Right cardiac atrium (tissue), 5 donors: ENCODE measurements around the gene CLTC. TPM values are rescaled to one million over a fixed set of nuclear protein-coding genes. Genes with fewer than 3 reads are reported as not detected.

ENCODE experiments used
- ATAC-seq, 2 donors: fragments of 200-7000 bp; cut with Tn5 transposase; one replicate each; pipeline versions ENCODE4 v1.8.0 to v1.9.1; 2020; ENCODE audit warnings: moderate library complexity in 2 of 2, mild to moderate bottlenecking in 1 of 2
- DNase-seq, 3 donors: peaks; one replicate each; pipeline ENCODE4 v3.0.0-alpha.2; 2020
- H3K27ac ChIP-seq: one replicate; pipeline ENCODE4 v1.5.1; 2013; ENCODE audit warnings: mild to moderate bottlenecking, low read length, control low read depth, moderate library complexity
- H3K27me3 ChIP-seq: one replicate; pipeline ENCODE4 v1.6.1; 2013; ENCODE audit not compliant: control insufficient read depth, insufficient read depth
- H3K4me1 ChIP-seq: one replicate; pipeline ENCODE4 v1.6.1; 2013; ENCODE audit warnings: low read length; ENCODE audit not compliant: control insufficient read depth, insufficient read depth
- H3K4me3 ChIP-seq: one replicate; pipeline ENCODE4 v1.5.1; 2013; ENCODE audit warnings: low read length, control low read depth
- H3K9me3 ChIP-seq: one replicate; pipeline ENCODE4 v1.6.1; 2013; ENCODE audit warnings: low read length; ENCODE audit not compliant: control insufficient read depth
- WGBS: extraction: QIAGEN DNeasy Blood & Tissue Kit; methylation state at CpG from one replicate; pipeline ENCODE4 v1.1.7; 2013; 5-methylcytosine and 5-hydroxymethylcytosine counted together
- intact Hi-C, 4 donors: fragments of 100-400 bp; cut with DNase I; formaldehyde crosslinking; loops; one replicate each; pipeline versions ENCODE4 v1.11.0 to v1.14.0; 2022 to 2023
- polyA plus RNA-seq: library from polyadenylated mRNA; stranded (reverse); fragments of 200-250 nt; gene quantifications from one replicate; pipeline ENCODE4 v1.2.3, GENCODE V29; 2013
- total RNA-seq, 4 donors: library from RNA; stranded (reverse); fragmentation: NEBNext Ultra II Directional; extraction: Animal tissue kit (Norgen Biotek cat#: 25700); gene quantifications; one replicate each; pipeline ENCODE4 v1.2.1, GENCODE V29; 2021
- donor health status: healthy with polysubstance abuse.
- donor health status: DM: no; HTN: yes; CAD: no.
- donor health status: DM: no; HTN: no; CAD: no.
- donor health status: DM: no; HTN: yes; CAD: no; lungs with severe emphysema.
- donor health status: DM: yes; HTN: yes; CAD: no.

Gene CLTC
- total and polyA plus RNA-seq, 5 donors: 108 to 203 (median 176) TPM

GRCh38 chr17:59683283-59683682 is 63.6 kb downstream of the CLTC start:
- H3K27me3 ChIP-seq: no peaks in the 10 kb centered on the region
- H3K4me1 ChIP-seq: no peaks in the 10 kb centered on the region
- no peaks in the 10 kb centered on the region for H3K9me3 ChIP-seq
- H3K4me3 ChIP-seq: no peak overlapping the region
- H3K27ac ChIP-seq: no peak overlapping the region
- no peak for DNase-seq
- ATAC-seq: no peak
- intact Hi-C loops: loop anchor here in 1 of 4 donors (2.0 kb wide), 1 partner anchor 18 kb away; no protein-coding TSS in a partner anchor

DNA sequence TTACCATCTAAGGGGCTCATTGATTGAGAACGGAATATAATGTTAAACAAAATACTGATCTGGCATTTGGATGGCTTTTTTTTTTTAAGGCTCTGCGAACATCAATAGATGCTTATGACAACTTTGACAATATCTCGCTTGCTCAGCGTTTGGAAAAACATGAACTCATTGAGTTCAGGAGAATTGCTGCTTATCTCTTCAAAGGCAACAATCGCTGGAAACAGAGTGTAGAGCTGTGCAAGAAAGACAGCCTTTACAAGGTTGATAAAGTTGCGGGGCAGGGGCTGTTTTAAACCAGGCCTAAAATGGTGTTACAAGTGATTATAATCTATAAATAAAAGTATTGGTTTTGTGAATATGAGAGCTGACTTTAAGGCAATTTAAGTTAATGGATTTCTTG is 65.3 kb downstream of the CLTC start:
- Histone ChIP-seq H3K4me1 (no peaks in the 10 kb centered on the region), H3K9me3 (no peaks in the 10 kb centered on the region), H3K27me3 (no peaks in the 10 kb centered on the region), H3K4me3 (no peak overlapping the region), H3K27ac (no peak overlapping the region)
- peak in 1 of 2 donors; percentile 50 for ATAC-seq
- WGBS: 70% methylated on average over 6 of the region's 6 CpGs
- DNase-seq: no peak
- intact Hi-C loops: no loop called here

DNA sequence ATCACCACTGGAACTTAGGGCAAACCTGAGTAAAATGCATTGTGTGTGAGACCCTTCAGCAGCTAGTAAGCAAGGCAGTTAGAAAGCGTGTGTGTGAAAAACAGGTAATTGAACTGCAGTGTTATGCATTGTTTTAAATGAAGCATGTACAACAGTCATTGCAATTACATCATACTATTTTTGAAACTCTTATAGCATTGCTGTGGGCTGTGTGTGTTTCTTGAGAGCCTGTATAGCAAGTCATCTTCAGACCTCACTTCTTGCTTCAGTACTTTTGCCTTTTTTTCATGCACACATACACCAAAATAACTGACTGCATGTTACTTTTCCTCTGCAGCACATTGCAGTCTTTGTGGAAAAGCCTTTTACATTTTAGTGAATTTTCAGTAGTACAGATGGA is 68.3 kb downstream of the CLTC start:
- Histone ChIP-seq H3K27me3 (no peaks in the 10 kb centered on the region), H3K9me3 (no peaks in the 10 kb centered on the region), H3K27ac (no peak overlapping the region), H3K4me1 (no peaks in the 10 kb centered on the region), H3K4me3 (no peak overlapping the region)
- ATAC-seq (no peak), DNase-seq (no peak)
- 84% methylated on average over 1 of the region's 1 CpG for WGBS
- intact Hi-C loops: no loop called here

GRCh38 chr17:59688496-59688895 is 68.8 kb downstream of the CLTC start:
- Histone ChIP-seq H3K9me3 (no peaks in the 10 kb centered on the region), H3K4me1 (no peaks in the 10 kb centered on the region), H3K27ac (no peak overlapping the region), H3K27me3 (no peaks in the 10 kb centered on the region), H3K4me3 (no peak overlapping the region)
- DNase-seq: no peak
- peak in 1 of 2 donors; percentile 26 for ATAC-seq
- WGBS: 69% methylated on average over 2 of the region's 2 CpGs
- intact Hi-C loops: no loop called here

DNA sequence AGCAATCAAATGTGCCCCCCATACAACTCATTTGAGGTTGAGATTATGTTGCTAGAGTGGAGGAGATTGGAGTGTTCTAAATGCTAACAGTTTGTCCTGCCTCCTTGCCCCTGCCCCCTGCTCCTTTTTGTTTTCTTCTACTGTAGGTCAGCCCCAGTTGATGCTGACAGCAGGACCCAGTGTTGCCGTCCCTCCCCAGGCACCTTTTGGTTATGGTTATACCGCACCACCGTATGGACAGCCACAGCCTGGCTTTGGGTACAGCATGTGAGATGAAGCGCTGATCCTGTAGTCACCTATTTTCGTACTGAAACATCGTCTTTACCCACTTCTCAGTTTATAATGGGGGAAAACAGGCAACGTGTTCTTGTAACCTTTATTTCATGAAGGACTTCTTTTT is 73.9 kb downstream of the CLTC start:
- no peak overlapping the region for H3K27ac ChIP-seq
- WGBS: 88% methylated on average over 7 of the region's 7 CpGs
- no peak overlapping the region for H3K4me3 ChIP-seq
- H3K9me3 ChIP-seq: no peaks in the 10 kb centered on the region
- DNase-seq: no peak
- no peaks in the 10 kb centered on the region for H3K4me1 ChIP-seq
- no peak for ATAC-seq
- intact Hi-C loops: no loop called here
- no peaks in the 10 kb centered on the region for H3K27me3 ChIP-seq

- Histone ChIP-seq H3K27ac (no peak overlapping the region), H3K4me1 (no peaks in the 10 kb centered on the region), H3K27me3 (no peaks in the 10 kb centered on the region), H3K9me3 (no peaks in the 10 kb centered on the region), H3K4me3 (no peak overlapping the region)
- intact Hi-C loops: no loop called here
- WGBS: 75% methylated on average over 2 of the region's 2 CpGs
- DNase-seq: no peak
- ATAC-seq: no peak
These were observed 74.6 kb downstream of the CLTC start for GRCh38 chr17:59694344-59694743.

GRCh38 chr17:59695945-59696681 is 76.4 kb downstream of the CLTC start:
- DNase-seq (no peak), ATAC-seq (no peak)
- WGBS: 63% methylated on average over 3 of the region's 3 CpGs
- H3K9me3 ChIP-seq: no peaks in the 10 kb centered on the region
- intact Hi-C loops: no loop called here
- no peak overlapping the region for H3K4me3 ChIP-seq
- H3K27ac ChIP-seq: no peak overlapping the region
- H3K4me1 ChIP-seq: no peaks in the 10 kb centered on the region
- no peaks in the 10 kb centered on the region for H3K27me3 ChIP-seq

DNA sequence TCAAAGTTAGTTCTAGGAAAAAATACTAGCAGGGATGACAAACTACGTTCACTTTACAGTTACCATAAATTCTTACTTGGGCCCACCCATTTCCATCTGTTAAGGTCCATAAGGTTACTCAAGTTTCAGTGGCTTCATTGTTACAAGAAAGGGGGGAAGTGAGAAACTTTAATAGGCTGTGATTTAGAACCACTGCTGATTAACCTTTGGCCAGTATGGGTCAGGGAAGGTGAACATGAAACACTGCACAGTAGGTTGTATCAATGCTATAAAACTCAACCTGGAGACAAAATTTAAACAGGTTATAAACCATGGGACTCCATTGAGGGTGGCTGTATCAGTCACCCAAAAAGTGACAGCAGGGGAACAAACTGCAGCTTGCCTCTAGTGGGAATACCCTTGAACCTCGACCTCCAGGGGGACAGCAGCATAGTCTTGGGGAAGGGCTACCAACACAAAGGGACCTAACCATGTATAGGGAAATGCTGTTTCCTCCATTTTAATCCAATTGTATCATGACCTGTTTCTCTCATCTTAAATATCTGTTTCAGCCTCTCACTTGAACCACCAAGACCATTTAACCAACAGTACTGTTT is 77.1 kb downstream of the CLTC start:
- Histone ChIP-seq H3K27me3 (no peaks in the 10 kb centered on the region), H3K27ac (no peak overlapping the region), H3K4me3 (no peak overlapping the region), H3K9me3 (no peaks in the 10 kb centered on the region), H3K4me1 (no peaks in the 10 kb centered on the region)
- WGBS: 93% methylated on average over 2 of the region's 2 CpGs
- no peak for ATAC-seq
- DNase-seq: no peak
- intact Hi-C loops: no loop called here

GRCh38 chr17:59698143-59698542 is 78.4 kb downstream of the CLTC start:
- no peak for ATAC-seq
- Histone ChIP-seq H3K4me1 (no peaks in the 10 kb centered on the region), H3K27ac (no peak overlapping the region), H3K27me3 (no peaks in the 10 kb centered on the region), H3K4me3 (no peak overlapping the region), H3K9me3 (no peaks in the 10 kb centered on the region)
- WGBS: 70% methylated on average over 4 of the region's 4 CpGs
- intact Hi-C loops: no loop called here
- no peak for DNase-seq

DNA sequence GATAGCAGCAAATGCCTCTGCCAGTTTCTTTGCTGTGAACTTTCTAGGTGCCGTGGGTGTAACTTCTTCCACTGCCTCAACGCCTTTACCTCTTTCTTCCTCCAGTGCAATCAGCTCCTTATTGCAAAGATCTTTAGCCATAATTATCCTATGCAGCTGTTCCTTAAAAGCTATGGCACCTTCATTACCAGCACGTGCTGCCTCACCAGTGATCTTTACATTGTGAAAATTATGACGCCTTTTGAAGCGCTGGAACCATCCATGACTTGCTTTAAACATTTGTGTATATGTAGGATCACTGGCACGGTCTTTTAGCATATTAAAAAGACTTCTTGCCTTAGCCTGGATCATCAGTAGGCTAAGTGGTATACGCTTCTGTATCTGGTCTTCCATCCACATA is 79.5 kb downstream of the CLTC start:
- Histone ChIP-seq H3K4me1 (no peaks in the 10 kb centered on the region), H3K4me3 (no peak overlapping the region), H3K27me3 (no peaks in the 10 kb centered on the region), H3K27ac (no peak overlapping the region), H3K9me3 (no peaks in the 10 kb centered on the region)
- 96% methylated on average over 7 of the region's 7 CpGs for WGBS
- intact Hi-C loops: no loop called here
- DNase-seq: no peak
- no peak for ATAC-seq

GRCh38 chr17:59699786-59700185 is 80.1 kb downstream of the CLTC start:
- no peak for ATAC-seq
- no peak for DNase-seq
- Histone ChIP-seq H3K4me3 (no peak overlapping the region), H3K9me3 (no peaks in the 10 kb centered on the region), H3K27me3 (no peaks in the 10 kb centered on the region), H3K27ac (no peak overlapping the region), H3K4me1 (no peaks in the 10 kb centered on the region)
- 93% methylated on average over 6 of the region's 6 CpGs for WGBS
- intact Hi-C loops: no loop called here
